GM19468 (cell line): ENCODE results near the gene SLCO2B1.

Experiments
- ATAC-seq: cut with Tn5 transposase; IDR thresholded peaks from one replicate; pipeline ENCODE4 v1.9.1; 2021; ENCODE audit warnings: mild to moderate bottlenecking, moderate library complexity, moderate number of reproducible peaks; ENCODE audit not compliant: unreplicated experiment; ENCODE audit errors: extremely low read depth

The SLCO2B1 gene

GRCh38 chr11:75190652-75191329, 39.9 kb downstream of the SLCO2B1 start:
- ATAC-seq, result no peak

GRCh38 chr11:75191330-75191717, 40.4 kb downstream of the SLCO2B1 start:
- no peak for ATAC-seq

DNA sequence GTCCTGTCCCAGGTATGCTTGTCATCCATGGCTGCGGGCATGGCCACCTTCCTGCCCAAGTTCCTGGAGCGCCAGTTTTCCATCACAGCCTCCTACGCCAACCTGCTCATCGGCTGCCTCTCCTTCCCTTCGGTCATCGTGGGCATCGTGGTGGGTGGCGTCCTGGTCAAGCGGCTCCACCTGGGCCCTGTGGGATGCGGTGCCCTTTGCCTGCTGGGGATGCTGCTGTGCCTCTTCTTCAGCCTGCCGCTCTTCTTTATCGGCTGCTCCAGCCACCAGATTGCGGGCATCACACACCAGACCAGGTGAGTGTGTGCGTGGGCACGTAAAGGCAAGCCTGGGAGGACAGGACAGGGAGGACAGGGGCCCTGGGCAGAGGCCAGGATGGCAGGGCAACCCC, 42.4 kb downstream of the SLCO2B1 start:
- no peak for ATAC-seq

DNA sequence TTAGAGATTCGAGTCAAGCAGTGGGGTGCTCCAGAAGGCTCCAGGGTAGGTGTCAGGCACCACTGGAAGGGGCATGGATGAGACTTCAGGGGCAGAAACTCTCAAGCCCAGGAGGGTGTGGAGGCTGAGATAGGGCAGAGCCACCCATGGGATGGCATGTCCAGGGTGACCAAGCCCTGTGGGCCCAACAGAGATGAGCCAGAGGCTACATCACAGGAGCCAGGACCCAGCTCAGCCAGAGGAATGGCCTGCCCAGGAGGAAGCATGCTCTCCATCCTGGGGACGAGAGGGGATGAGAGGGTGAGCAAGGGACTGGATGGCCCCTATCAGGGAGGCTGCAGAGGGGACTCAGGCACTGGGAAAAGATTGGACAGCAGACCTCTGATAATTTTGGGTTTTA, 42.8 kb downstream of the SLCO2B1 start:
- no peak for ATAC-seq

GRCh38 chr11:75194147-75194546, 43.2 kb downstream of the SLCO2B1 start:
- ATAC-seq, result no peak

GRCh38 chr11:75195167-75195962, 44.5 kb downstream of the SLCO2B1 start:
- ATAC-seq, result no peak

- no peak for ATAC-seq
Observed at GRCh38 chr11:75196426-75196825, 45.5 kb downstream of the SLCO2B1 start.

DNA sequence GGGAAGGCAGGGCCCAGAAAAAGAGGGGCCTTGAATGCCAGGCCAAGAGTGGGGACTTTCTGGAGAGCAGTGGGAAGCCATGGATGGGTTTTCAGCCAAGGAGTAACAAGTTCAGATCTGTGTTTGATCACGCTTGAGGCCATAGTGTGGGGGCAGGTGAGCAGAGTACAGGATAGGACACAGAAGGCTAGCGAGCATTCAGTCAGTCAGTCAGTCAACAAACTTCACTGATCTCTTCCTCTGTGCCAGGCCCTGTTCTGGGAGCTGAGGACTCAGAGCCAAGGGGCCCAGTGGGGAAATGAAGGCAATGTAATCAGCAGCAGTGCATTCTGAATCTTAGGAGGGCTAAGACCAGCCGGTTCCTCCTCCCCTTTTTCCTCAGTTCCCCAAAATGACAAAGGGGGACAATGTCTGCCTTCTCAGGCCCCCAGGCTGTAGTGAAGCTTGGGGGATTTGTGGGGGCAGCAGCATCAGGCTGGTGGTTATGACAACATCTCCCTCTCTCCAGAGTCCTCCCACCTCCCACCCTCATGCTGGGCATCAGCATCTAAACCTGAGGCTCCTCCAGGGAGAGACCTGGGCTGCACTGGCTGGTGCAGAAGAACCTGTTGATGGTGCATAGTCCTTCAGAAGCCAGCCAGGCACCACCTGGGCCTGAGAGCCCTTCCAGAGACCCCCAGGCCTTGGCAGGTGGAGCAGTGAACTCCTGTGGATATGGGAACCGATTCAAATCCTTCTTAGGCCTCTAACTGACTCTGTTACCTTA, 46.8 kb downstream of the SLCO2B1 start:
- ATAC-seq, result no peak

DNA sequence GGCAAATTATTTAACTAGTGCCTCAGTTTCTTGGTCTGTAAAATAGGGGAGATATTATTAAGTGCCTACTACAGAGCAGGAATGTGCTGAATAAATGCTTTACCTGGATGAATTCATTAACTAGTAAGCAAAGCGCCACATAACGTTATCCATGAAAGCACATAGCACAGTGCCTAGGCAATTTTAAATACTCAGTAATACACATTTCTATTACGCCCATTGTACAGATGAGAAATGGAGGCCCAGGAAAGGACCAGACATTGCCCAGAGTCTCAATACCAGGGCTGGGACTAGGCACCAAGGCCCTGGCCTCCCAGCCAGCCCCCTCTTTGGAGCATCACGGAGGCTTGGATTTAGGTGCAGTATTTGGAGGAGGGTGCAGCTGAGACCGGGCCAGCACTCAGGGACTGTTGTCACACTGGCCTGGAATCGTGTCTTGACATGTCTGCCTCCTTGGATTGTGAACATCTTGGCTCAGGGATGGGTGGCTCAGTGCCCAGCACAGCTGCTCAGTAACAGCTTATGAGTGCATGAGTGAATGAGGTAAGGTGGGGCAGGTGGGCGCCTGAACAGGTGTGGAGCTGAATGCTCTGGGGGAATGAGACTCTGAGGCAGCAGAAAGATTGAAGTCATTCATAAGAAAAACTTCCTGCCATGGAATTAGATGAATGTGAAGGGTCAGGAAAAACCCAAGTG, 47.5 kb downstream of the SLCO2B1 start:
- no peak for ATAC-seq

GRCh38 chr11:75199412-75199955, 48.6 kb downstream of the SLCO2B1 start:
- no peak for ATAC-seq

DNA sequence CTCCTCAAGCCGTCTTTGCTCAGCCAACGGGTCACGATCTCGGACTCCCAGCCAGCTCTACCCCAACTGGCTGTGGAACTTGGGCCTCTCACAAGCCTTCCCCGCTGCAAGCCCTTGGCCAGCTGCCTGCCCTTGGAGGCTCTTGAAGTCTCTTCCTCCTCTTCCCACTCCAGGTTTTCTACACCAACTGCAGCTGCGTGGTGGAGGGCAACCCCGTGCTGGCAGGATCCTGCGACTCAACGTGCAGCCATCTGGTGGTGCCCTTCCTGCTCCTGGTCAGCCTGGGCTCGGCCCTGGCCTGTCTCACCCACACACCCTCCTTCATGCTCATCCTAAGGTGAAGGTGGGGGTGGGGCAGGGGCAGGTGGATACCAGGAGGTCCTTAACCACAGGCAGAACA, 49.1 kb downstream of the SLCO2B1 start:
- ATAC-seq, result no peak

- ATAC-seq, result no peak
Observed at GRCh38 chr11:75200531-75200930, 49.6 kb downstream of the SLCO2B1 start.

DNA sequence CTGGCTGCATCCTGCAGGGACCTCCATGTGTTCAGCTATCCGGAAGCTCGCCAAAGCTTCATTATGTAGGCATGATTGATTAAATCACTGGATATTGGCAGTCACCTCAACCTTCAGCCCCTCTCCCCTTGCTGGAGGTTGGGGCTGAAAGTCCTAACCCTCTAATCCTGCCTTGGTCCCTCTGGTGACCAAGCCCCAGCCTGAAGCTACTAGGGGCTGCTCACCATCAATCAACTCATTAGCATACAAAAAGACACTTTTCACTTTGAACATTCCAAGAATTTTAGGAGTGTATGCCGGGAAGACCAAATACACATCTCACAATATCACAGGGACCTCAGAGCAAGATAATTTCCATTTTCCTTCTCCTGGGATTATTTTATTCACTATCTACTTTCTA, 50.9 kb downstream of the SLCO2B1 start:
- ATAC-seq, result no peak

DNA sequence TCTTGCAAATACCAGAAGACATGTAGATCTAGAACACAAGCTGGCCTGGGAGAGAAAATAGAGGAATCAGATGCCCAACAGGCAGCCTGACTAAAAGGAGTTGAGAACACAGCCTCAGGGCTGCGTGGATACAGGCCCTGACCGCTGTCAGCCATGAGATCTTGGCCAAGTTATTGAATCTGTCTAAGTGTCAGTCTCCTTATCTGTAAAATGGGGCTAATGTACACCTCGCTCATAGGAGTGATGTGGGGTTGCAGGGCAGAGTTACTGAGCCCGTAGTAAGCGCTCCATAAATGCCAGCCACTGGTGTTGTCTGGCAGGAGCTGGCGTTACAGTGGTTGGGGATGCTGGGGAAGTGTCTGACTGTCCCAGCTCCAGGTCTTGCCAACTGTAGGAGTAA, 51.3 kb downstream of the SLCO2B1 start:
- ATAC-seq, result no peak

GRCh38 chr11:75203138-75203537, 52.2 kb downstream of the SLCO2B1 start:
- ATAC-seq, result no peak

DNA sequence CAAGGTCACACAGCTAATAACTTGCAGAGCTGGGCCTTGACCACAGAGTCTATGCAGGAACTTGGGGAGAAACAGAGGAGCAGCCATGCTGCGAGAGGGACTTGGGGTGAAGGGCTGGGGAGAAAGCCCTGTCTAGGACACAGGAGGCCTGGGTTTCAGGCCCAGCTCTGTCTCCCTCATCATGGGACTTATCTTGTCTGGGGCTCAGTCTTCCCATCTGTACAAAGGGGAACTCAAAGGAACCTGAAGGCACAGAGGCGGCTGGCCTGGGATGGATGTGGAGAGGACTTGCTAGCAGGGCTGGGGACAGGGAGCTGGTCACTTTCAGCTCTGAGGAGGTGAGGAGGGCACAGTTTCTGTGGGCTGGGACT, 52.7 kb downstream of the SLCO2B1 start:
- ATAC-seq, result no peak

GRCh38 chr11:75204012-75204674, 53.2 kb downstream of the SLCO2B1 start:
- no peak for ATAC-seq

- ATAC-seq, result no peak
Observed at GRCh38 chr11:75204685-75205563, 54.0 kb downstream of the SLCO2B1 start.

GRCh38 chr11:75205564-75206020, 54.7 kb downstream of the SLCO2B1 start:
- no peak for ATAC-seq
